Spleen (tissue), 11 donors: ENCODE data around the gene TMED4. TPM values are rescaled to one million over a fixed set of nuclear protein-coding genes. Genes with fewer than 3 reads are reported as not detected.

Experiments used
- DNase-seq: peaks from one replicate; pipeline ENCODE4 v3.0.0-alpha.2; 2020
- H3K27ac ChIP-seq, 8 donors: fragments of 200-600 bp; sonication (generic) in 7 of 8; 1 replicate in 4 of 8; 2 replicates in 4 of 8; pipeline versions ENCODE4 v1.5.0 to v1.8.0; 2016 to 2021; ENCODE audit warnings: inconsistent platforms in 4 of 8, mild to moderate bottlenecking in 4 of 8, moderate library complexity in 1 of 8
- H3K27me3 ChIP-seq, 7 donors: fragments of 200-600 bp; sonication (generic) in 6 of 7; replicated peaks in 1 of 7; 1 replicate in 4 of 7; 2 replicates in 3 of 7; pipeline versions ENCODE4 v1.5.0 to v1.8.0; 2016 to 2021; ENCODE audit warnings: inconsistent platforms in 3 of 7, mild to moderate bottlenecking in 1 of 7
- H3K36me3 ChIP-seq, 6 donors: fragments of 200-600 bp; sonication (generic) in 5 of 6; 1 replicate in 4 of 6; 2 replicates in 2 of 6; pipeline versions ENCODE4 v1.5.0 to v1.8.0; 2016 to 2021; ENCODE audit warnings: inconsistent platforms in 2 of 6
- H3K4me1 ChIP-seq, 6 donors: fragments of 200-600 bp; sonication (generic) in 5 of 6; 1 replicate in 3 of 6; 2 replicates in 3 of 6; pipeline versions ENCODE4 v1.5.0 to v1.8.0; 2016 to 2021; ENCODE audit warnings: inconsistent platforms in 3 of 6
- H3K4me3 ChIP-seq, 8 donors: fragments of 200-600 bp; sonication (generic) in 7 of 8; 1 replicate in 4 of 8; 2 replicates in 4 of 8; pipeline versions ENCODE4 v1.5.0 to v1.8.0; 2016 to 2021; ENCODE audit warnings: inconsistent platforms in 4 of 8, mild to moderate bottlenecking in 4 of 8, moderate library complexity in 2 of 8
- H3K9me3 ChIP-seq, 8 donors: fragments of 200-600 bp; sonication (generic) in 7 of 8; 1 replicate in 4 of 8; 2 replicates in 4 of 8; pipeline versions ENCODE4 v1.5.0 to v1.8.0; 2016 to 2021; ENCODE audit warnings: inconsistent platforms in 4 of 8
- CTCF ChIP-seq, 11 experiments: fragments of 200-600 bp in 7 of 11; fragments of 450-650 bp in 4 of 11; sonication (generic) in 4 of 11; IDR thresholded peaks in 8 of 11; conservative IDR thresholded peaks in 3 of 11; 1 replicate in 7 of 11; 2 replicates in 4 of 11; pipeline versions ENCODE4 v1.4.0 to v1.8.0; 2016 to 2021; ENCODE audit warnings: antibody characterized with exemption in 11 of 11, inconsistent platforms in 4 of 11, mild to moderate bottlenecking in 1 of 11
- POLR2A ChIP-seq, 3 donors: fragments of 450-650 bp; IDR thresholded peaks; one replicate each; pipeline ENCODE4 v1.5.1; 2017; ENCODE audit warnings: antibody characterized with exemption in 3 of 3, mild to moderate bottlenecking in 1 of 3
- POLR2AphosphoS5 ChIP-seq, 3 donors: sonication (generic); formaldehyde crosslinking; IDR thresholded peaks; one replicate each; pipeline ENCODE4 v1.5.1; 2017; ENCODE audit warnings: antibody characterized with exemption in 3 of 3
- WGBS, 5 donors: extraction: QIAGEN DNeasy Blood & Tissue Kit in 3 of 5; methylation state at CpG; one replicate each; pipeline versions ENCODE4 v1.1.5 to v1.1.7; 2013 to 2018; 5-methylcytosine and 5-hydroxymethylcytosine counted together
- intact Hi-C: fragments of 100-400 bp; cut with DNase I; formaldehyde crosslinking; loops from one replicate; pipeline ENCODE4 v1.15.0; 2023; ENCODE audit warnings: low total_unique reads
- polyA plus RNA-seq, 3 donors: library from polyadenylated mRNA; stranded (reverse); fragments of 200-250 nt; gene quantifications; one replicate each; pipeline ENCODE4 v1.2.1, GENCODE V29; 2013
- total RNA-seq, 7 donors: library from RNA; depleted of rRNA in 3 of 7; stranded (reverse); fragments of >200 nt in 3 of 7; fragmentation: NEBNext Ultra II Directional in 4 of 7; extraction: Animal tissue kit (Norgen Biotek cat#: 25700) in 4 of 7; gene quantifications; one replicate each; pipeline versions ENCODE4 v1.1.0 to v1.2.1, GENCODE V29; 2016 to 2021
- donor health status: healthy with polysubstance abuse.
- donor health status: DM: no; HTN: no; CAD: no; lungs with moderate emphysema.
- donor health status: DM: no; HTN: no; CAD: no.
- donor health status: Bipolar disorder and iron deficiency.
- donor health status: healthy.
- donor health status: DM: no; HTN: no; CAD: no.
- donor health status: DM: yes; HTN: yes; CAD: no.

Gene TMED4
- total and polyA plus RNA-seq, 10 donors, result 26.1 to 105 (median 59.6) TPM

- TF ChIP-seq POLR2A (IDR thresholded peaks at IDR 0.05) (no peak), CTCF (IDR thresholded peaks at IDR 0.05 in 8 of 11, conservative IDR thresholded peaks at IDR 0.05 in 3 of 11) (no peak), POLR2AphosphoS5 (IDR thresholded peaks at IDR 0.05) (no peak)
- Histone ChIP-seq H3K27me3 (no peaks in the 10 kb centered on the region), H3K9me3 (no peaks in the 10 kb centered on the region), H3K4me3 (no peak overlapping the region), H3K27ac (no peak overlapping the region), H3K4me1 (peaks cover 14 to 54% (median 37%) of the 10 kb centered on the region in 6 donors), H3K36me3 (peaks cover 20 to 81% (median 77%) of the 10 kb centered on the region in 6 donors)
- 80 to 95% (median 91%) methylated on average over 7 to 9 of the region's 9 CpGs for WGBS, 5 donors
- intact Hi-C loops, result loop anchor here (10.0 kb wide), 1 partner anchor 335 kb away; no protein-coding TSS in a partner anchor
- peak; percentile 49 for DNase-seq
Observed at GRCh38 chr7:44569959-44570358, 12.1 kb downstream of the TMED4 start.

GRCh38 chr7:44568771-44569560, 13.1 kb downstream of the TMED4 start:
- Histone ChIP-seq H3K4me3 (no peak overlapping the region), H3K27me3 (no peaks in the 10 kb centered on the region), H3K9me3 (no peaks in the 10 kb centered on the region), H3K36me3 (peaks cover 20 to 90% (median 85%) of the 10 kb centered on the region in 6 donors), H3K27ac (no peak overlapping the region), H3K4me1 (peaks cover 7 to 46% (median 28%) of the 10 kb centered on the region in 6 donors)
- no peak for TF ChIP-seq POLR2A (IDR thresholded peaks at IDR 0.05)
- TF ChIP-seq CTCF (IDR thresholded peaks at IDR 0.05 in 8 of 11, conservative IDR thresholded peaks at IDR 0.05 in 3 of 11), result no peak
- TF ChIP-seq POLR2AphosphoS5 (IDR thresholded peaks at IDR 0.05), result peak in 1 of 3 donors; percentile 14
- intact Hi-C loops, result loop anchor here (10.0 kb wide), 1 partner anchor 334 kb away; no protein-coding TSS in a partner anchor
- peak; percentile 61 for DNase-seq
- WGBS, 5 donors, result 90 to 97% (median 93%) methylated on average over 12 to 17 of the region's 17 CpGs

DNA sequence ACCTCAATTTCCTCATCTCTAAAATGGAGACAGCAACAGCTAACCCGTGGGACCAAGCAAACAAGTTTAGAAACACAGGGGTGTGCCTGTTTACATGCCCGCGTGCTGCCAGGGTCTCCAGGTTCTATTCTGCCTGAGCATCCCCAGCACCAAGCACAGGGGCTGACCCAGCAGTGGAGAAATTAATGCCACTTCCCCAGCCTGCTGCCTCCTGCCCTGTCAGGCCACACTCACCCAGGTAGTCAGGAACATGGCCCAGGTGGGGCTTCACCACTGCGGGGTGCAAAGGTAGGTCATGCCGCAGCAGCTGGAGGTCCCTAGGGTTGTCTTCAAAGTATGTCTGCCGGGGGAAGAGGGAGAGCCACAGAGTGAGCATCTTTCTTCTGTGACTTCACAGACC, 14.1 kb downstream of the TMED4 start:
- 90 to 98% (median 95%) methylated on average over 6 of the region's 6 CpGs for WGBS, 5 donors
- no peak overlapping the region for H3K27ac ChIP-seq
- no peak for TF ChIP-seq POLR2A (IDR thresholded peaks at IDR 0.05)
- TF ChIP-seq POLR2AphosphoS5 (IDR thresholded peaks at IDR 0.05), result peak in 1 of 3 donors; percentile 9
- TF ChIP-seq CTCF (IDR thresholded peaks at IDR 0.05 in 8 of 11, conservative IDR thresholded peaks at IDR 0.05 in 3 of 11), result no peak
- intact Hi-C loops, result loop anchor here (10.0 kb wide), 1 partner anchor 333 kb away; no protein-coding TSS in a partner anchor
- peak; percentile 67 for DNase-seq
- H3K4me3 ChIP-seq, result no peak overlapping the region
- H3K4me1 ChIP-seq, result peaks cover 5 to 40% (median 20%) of the 10 kb centered on the region in 6 donors
- no peaks in the 10 kb centered on the region for H3K27me3 ChIP-seq
- H3K9me3 ChIP-seq, result no peaks in the 10 kb centered on the region
- H3K36me3 ChIP-seq, result peaks cover 20 to 100% (median 90%) of the 10 kb centered on the region in 6 donors

DNA sequence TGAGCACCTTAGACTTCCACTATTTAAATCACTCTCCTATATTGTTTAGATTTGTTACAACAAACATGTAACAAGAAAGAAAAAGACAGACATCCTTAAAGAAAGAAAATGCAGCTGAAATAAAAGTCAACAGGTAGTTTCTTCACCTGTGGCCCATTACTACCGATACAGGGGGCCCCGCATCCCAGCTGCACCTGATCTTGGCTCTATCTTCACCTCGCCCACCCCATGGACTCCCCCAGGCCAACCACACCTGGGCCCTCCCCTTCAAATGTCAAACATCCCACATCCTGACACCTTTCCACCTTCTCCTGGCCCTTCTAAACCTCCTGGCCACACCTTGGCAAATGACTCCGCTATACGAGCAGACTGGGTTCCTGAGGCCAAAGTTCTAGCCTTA, 15.4 kb downstream of the TMED4 start:
- Histone ChIP-seq H3K9me3 (no peaks in the 10 kb centered on the region), H3K36me3 (peaks cover 20 to 88% (median 82%) of the 10 kb centered on the region in 6 donors), H3K27me3 (no peaks in the 10 kb centered on the region), H3K4me1 (peaks cover 0 to 28% (median 9%) of the 10 kb centered on the region in 6 donors), H3K4me3 (no peak overlapping the region), H3K27ac (no peak overlapping the region)
- 89 to 97% (median 90%) methylated on average over 5 of the region's 5 CpGs for WGBS, 5 donors
- intact Hi-C loops, result loop anchor here (10.0 kb wide), 1 partner anchor 332 kb away; no protein-coding TSS in a partner anchor
- peak; percentile 44 for DNase-seq
- no peak for TF ChIP-seq POLR2AphosphoS5 (IDR thresholded peaks at IDR 0.05)
